A549 (cell line): ENCODE data around the gene SLC25A34. TPM values are rescaled to one million over a fixed set of nuclear protein-coding genes. Genes with fewer than 3 reads are reported as not detected.
A peak's percentile ranks its signal among the peaks of the same experiment; 100 is the strongest.

ENCODE experiments used
- ATAC-seq, 2 experiments: fragments of 200-7000 bp in 1 of 2; fragments of >200 bp in 1 of 2; cut with Nextera tagmentation in 1 of 2; cut with Tn5 transposase in 1 of 2; 3 replicates each; pipeline versions ENCODE4 v1.8.0 to v1.9.1; 2018 to 2020; ENCODE audit warnings: mild to moderate bottlenecking in 1 of 2, moderate library complexity in 1 of 2
- CTCF ChIA-PET: fragments of 300-600 bp; sonication (Branson Sonifier 250); formaldehyde crosslinking; extraction: SDS; loops from one replicate; lab custom pipeline; 2021; ENCODE audit warnings: antibody characterized with exemption, inconsistent platforms; lab: Yijun Ruan, JAX
- POLR2A ChIA-PET: fragments of 350-600 bp; formaldehyde crosslinking; extraction: SDS; loops from one replicate; lab custom pipeline; 2021; ENCODE audit warnings: antibody characterized with exemption, inconsistent platforms; lab: Yijun Ruan, JAX
- DNase-seq, 2 experiments: peaks; one replicate each; pipeline versions ENCODE4 v3.0.0 to v3.0.0-alpha.2; 2011 to 2016; ENCODE audit warnings: low read depth in 1 of 2, low spot score in 1 of 2
- FAIRE-seq: peaks from 2 replicates; lab custom pipeline; 2011; peaks lifted over from hg19 to GRCh38; lab: Jason Lieb, UNC
- H3K27ac ChIP-seq, 2 experiments: fragments of >200 bp; sonication (Bioruptor Twin); formaldehyde crosslinking; 3 replicates each; pipeline ENCODE4 v1.5.1; 2016 to 2017
- H3K4me1 ChIP-seq: fragments of >200 bp; sonication (Bioruptor Twin); formaldehyde crosslinking; 3 replicates; pipeline ENCODE4 v1.6.1; 2016
- H3K4me2 ChIP-seq: fragments of >200 bp; sonication (Bioruptor Twin); formaldehyde crosslinking; 3 replicates; pipeline ENCODE4 v1.6.1; 2016
- H3K4me3 ChIP-seq: fragments of >200 bp; sonication (Bioruptor Twin); formaldehyde crosslinking; 3 replicates; pipeline ENCODE4 v1.5.1; 2016
- H3K9me3 ChIP-seq: fragments of >200 bp; sonication (Bioruptor Twin); formaldehyde crosslinking; 3 replicates; pipeline ENCODE4 v1.6.1; 2016
- CBX2 ChIP-seq: fragments of 200-600 bp; sonication (generic); IDR thresholded peaks from 2 replicates; pipeline ENCODE4 v1.6.1; 2016; ENCODE audit warnings: low read depth, mild to moderate bottlenecking, borderline replicate concordance
- CBX8 ChIP-seq: fragments of 200-600 bp; sonication (generic); IDR thresholded peaks from 2 replicates; pipeline ENCODE4 v1.6.1; 2016
- CEBPB ChIP-seq, 2 experiments: fragments of >200 bp in 1 of 2; sonication (Bioruptor Twin) in 1 of 2; formaldehyde crosslinking in 1 of 2; IDR thresholded peaks; 2 replicates each; pipeline ENCODE4 v1.6.1; 2012 to 2016
- CHD4 ChIP-seq: fragments of 200-600 bp; sonication (generic); IDR thresholded peaks from 2 replicates; pipeline ENCODE4 v1.6.1; 2016; ENCODE audit warnings: antibody characterized with exemption, mild to moderate bottlenecking, borderline replicate concordance
- EHF ChIP-seq: fragments of 250-450 bp; sonication (Bioruptor Pico); IDR thresholded peaks from 2 replicates; pipeline ENCODE4 v1.5.0; 2020; ENCODE audit warnings: mild to moderate bottlenecking
- EHMT2 ChIP-seq: fragments of 200-600 bp; sonication (generic); IDR thresholded peaks from 2 replicates; pipeline ENCODE4 v1.6.1; 2016; ENCODE audit warnings: antibody characterized with exemption, low read depth, mild to moderate bottlenecking, moderate library complexity
- ELK1 ChIP-seq: fragments of 150-350 bp; IDR thresholded peaks from 2 replicates; pipeline ENCODE4 v1.6.1; 2014; ENCODE audit warnings: low read depth, mild to moderate bottlenecking, low read length
- EP300 ChIP-seq, 2 experiments: fragments of >200 bp; sonication (Bioruptor Twin); formaldehyde crosslinking; IDR thresholded peaks; 2 replicates in 1 of 2; 3 replicates in 1 of 2; pipeline ENCODE4 v1.6.1; 2016 to 2017
- FOSL2 ChIP-seq, 2 experiments: fragments of 450-650 bp in 1 of 2; fragments of >200 bp in 1 of 2; sonication (Bioruptor Twin) in 1 of 2; formaldehyde crosslinking; IDR thresholded peaks; 2 replicates each; pipeline versions ENCODE4 v1.5.0 to v1.6.1; 2016 to 2020; ENCODE audit warnings: mild to moderate bottlenecking in 1 of 2, moderate library complexity in 1 of 2
- FOXS1 ChIP-seq: fragments of 250-450 bp; sonication (Bioruptor Pico); IDR thresholded peaks from 2 replicates; pipeline ENCODE4 v1.5.0; 2020; ENCODE audit warnings: mild to moderate bottlenecking, moderate library complexity
- HMGXB4 ChIP-seq: fragments of 250-450 bp; sonication (Bioruptor Pico); IDR thresholded peaks from 2 replicates; pipeline ENCODE4 v1.5.0; 2021; ENCODE audit warnings: mild to moderate bottlenecking, moderate library complexity, borderline replicate concordance
- HOXB5 ChIP-seq: fragments of 250-450 bp; sonication (Bioruptor Pico); IDR thresholded peaks from 2 replicates; pipeline ENCODE4 v1.5.0; 2020; ENCODE audit warnings: mild to moderate bottlenecking, moderate library complexity
- JUN ChIP-seq, 2 experiments: fragments of >200 bp; sonication (Bioruptor Twin); formaldehyde crosslinking; IDR thresholded peaks; 2 replicates in 1 of 2; 3 replicates in 1 of 2; pipeline ENCODE4 v1.6.1; 2016 to 2017
- MAFK ChIP-seq: fragments of 450-650 bp; IDR thresholded peaks from 2 replicates; pipeline ENCODE4 v1.6.1; 2014; ENCODE audit not compliant: partially characterized antibody
- MAX ChIP-seq: IDR thresholded peaks from 2 replicates; pipeline ENCODE4 v1.6.1; 2012
- PBX3 ChIP-seq: IDR thresholded peaks from 2 replicates; pipeline ENCODE4 v1.6.1; 2012
- PHF8 ChIP-seq: fragments of 200-600 bp; sonication (generic); IDR thresholded peaks from 2 replicates; pipeline ENCODE4 v1.6.1; 2016; ENCODE audit warnings: low read depth, mild to moderate bottlenecking, antibody characterized with exemption, moderate library complexity, borderline replicate concordance
- POLR2AphosphoS2 ChIP-seq: conservative IDR thresholded peaks from 2 replicates; pipeline ENCODE4 v1.6.1; 2012; ENCODE audit warnings: low read length, improper control_type of control experiment, inconsistent platforms
- RARB ChIP-seq: fragments of 250-450 bp; sonication (Bioruptor Pico); IDR thresholded peaks from 2 replicates; pipeline ENCODE4 v1.8.0; 2021; ENCODE audit warnings: mild to moderate bottlenecking, moderate library complexity
- RCOR1 ChIP-seq: fragments of 150-350 bp; IDR thresholded peaks from 2 replicates; pipeline ENCODE4 v1.6.1; 2014; ENCODE audit warnings: antibody characterized with exemption, low read length, low read depth
- RNF2 ChIP-seq: fragments of 200-600 bp; sonication (generic); IDR thresholded peaks from 2 replicates; pipeline ENCODE4 v1.6.1; 2016; ENCODE audit warnings: low read depth, mild to moderate bottlenecking, antibody characterized with exemption, moderate library complexity, borderline replicate concordance
- TFCP2L1 ChIP-seq: fragments of 250-450 bp; sonication (Bioruptor Pico); IDR thresholded peaks from 2 replicates; pipeline ENCODE4 v1.5.0; 2021; ENCODE audit warnings: mild to moderate bottlenecking
- TP53 ChIP-seq: fragments of 250-450 bp; sonication (Bioruptor Pico); IDR thresholded peaks from 2 replicates; pipeline ENCODE4 v1.5.0; 2021; ENCODE audit warnings: mild to moderate bottlenecking, moderate library complexity
- ZFP36 ChIP-seq: fragments of 450-650 bp; IDR thresholded peaks from 2 replicates; pipeline ENCODE4 v1.6.1; 2014; ENCODE audit warnings: borderline replicate concordance; ENCODE audit not compliant: partially characterized antibody
- WGBS: methylation state at CpG from one replicate; pipeline ENCODE4 v1.1.6; 2017; ENCODE audit errors: missing lambda C conversion rate; 5-methylcytosine and 5-hydroxymethylcytosine counted together
- polyA plus RNA-seq, 4 experiments: library from polyadenylated mRNA; depleted of rRNA in 3 of 4; stranded (reverse); fragments of >200 nt; fragmentation: RNase III in 1 of 4; extraction: RNeasy Plus Mini Kit Qiagen cat#74134 plus additional on column Dnase treatment in 1 of 4; gene quantifications; 2 replicates in 3 of 4; 3 replicates in 1 of 4; pipeline ENCODE4 v1.2.3, GENCODE V29; 2011 to 2017

The SLC25A34 gene
- polyA plus RNA-seq, 2 of the 4 experiments (the other 2 are of a cell fraction), result 0.12 to 0.19 TPM

- TF ChIP-seq JUN (IDR thresholded peaks at IDR 0.05) (peak in 1 of 2 experiments; percentile 52; a peak in 2 of 5 replicates), HMGXB4 (CRISPR knock-in tag) (no peak)
- TF ChIP-seq, all 56 proteins: peak for 1
- peak; percentile 41 to 44; a peak in 3 of 6 replicates for ATAC-seq
- FAIRE-seq, result no peak
- H3K4me3 ChIP-seq, result peak within 1 kb of the TSS; percentile 97
- WGBS, result 60% methylated on average over 5 of the region's 58 CpGs
- ChIA-PET POLR2A (no interaction called here), CTCF (interaction anchor here (1.5 kb wide), 1 partner anchor 17 kb away, joined by 7 read pairs; no protein-coding TSS in a partner anchor)
- DNase-seq, result no peak
- H3K4me1 ChIP-seq, result peaks cover 46% of the 10 kb centered on the region
- H3K9me3 ChIP-seq, result no peaks in the 10 kb centered on the region
- peak within 1 kb of the TSS; percentile 85 for H3K4me2 ChIP-seq
- H3K27ac ChIP-seq, result peak within 1 kb of the TSS; percentile 94 to 99
Observed at GRCh38 chr1:15758343-15758931, 22.4 kb downstream of the SLC25A34 start, which contains the start of gene FBLIM1. Gene FBLIM1, plus strand, starts transcription at chr1:15758795. Its CDS starts 6,189 bp downstream, at chr1:15764984.

GRCh38 chr1:15758953-15759661 is 23.0 kb downstream of the SLC25A34 start:
- CTCF ChIA-PET, result interaction anchor here (2.0 kb wide), 1 partner anchor 33 kb away, joined by 7 read pairs; no protein-coding TSS in a partner anchor
- H3K4me3 ChIP-seq, result peak overlapping the region; percentile 97
- POLR2A ChIA-PET, result no interaction called here
- peaks cover 49% of the 10 kb centered on the region for H3K4me1 ChIP-seq
- FAIRE-seq (no peak), DNase-seq (peak in 1 of 2 experiments; percentile 36), ATAC-seq (peak; percentile 36 to 58; a peak in 5 of 6 replicates)
- TF ChIP-seq FOSL2 (IDR thresholded peaks at IDR 0.05) (no peak), FOSL2 (CRISPR knock-in tag; IDR thresholded peaks at IDR 0.05) (no peak), MAFK (no peak), ZFP36 (no peak), FOXS1 (no peak), EHMT2 (no peak), EHF (CRISPR knock-in tag) (no peak), RCOR1 (no peak), JUN (IDR thresholded peaks at IDR 0.05) (peak in 1 of 2 experiments; percentile 31; a peak in 1 of 5 replicates), RARB (CRISPR knock-in tag) (no peak), CHD4 (no peak), ELK1 (no peak), RNF2 (0 out of 2 replicates have a peak, but pooled peaks have one; percentile 34), MAX (no peak), CEBPB (IDR thresholded peaks at IDR 0.05) (no peak), HOXB5 (CRISPR knock-in tag) (no peak), CBX2 (no peak), EP300 (IDR thresholded peaks at IDR 0.05) (no peak), PHF8 (peak; percentile 42; the same call in 1 of the 2 replicates), TFCP2L1 (no peak), POLR2AphosphoS2 (no peak), TP53 (CRISPR knock-in tag) (no peak), CBX8 (no peak), PBX3 (no peak)
- WGBS, result 18% methylated on average over 6 of the region's 58 CpGs
- no peaks in the 10 kb centered on the region for H3K9me3 ChIP-seq
- H3K27ac ChIP-seq, result peak overlapping the region; percentile 94 to 99
- H3K4me2 ChIP-seq, result peak overlapping the region; percentile 85
